Tongue (tissue), 2 donors: ENCODE measurements around the gene TMEM232. TPM values are rescaled to one million over a fixed set of nuclear protein-coding genes. Genes with fewer than 3 reads are reported as not detected.

Experiments used
- DNase-seq: peaks from one replicate; pipeline ENCODE4 v3.0.0-alpha.2; 2015
- total RNA-seq: library from RNA; depleted of rRNA; stranded (reverse); fragments of >200 nt; gene quantifications from one replicate; pipeline ENCODE4 v1.2.3, GENCODE V29; 2014

Gene TMEM232
- total RNA-seq, 1 donor from 2014 or later = 3.8 TPM

DNA sequence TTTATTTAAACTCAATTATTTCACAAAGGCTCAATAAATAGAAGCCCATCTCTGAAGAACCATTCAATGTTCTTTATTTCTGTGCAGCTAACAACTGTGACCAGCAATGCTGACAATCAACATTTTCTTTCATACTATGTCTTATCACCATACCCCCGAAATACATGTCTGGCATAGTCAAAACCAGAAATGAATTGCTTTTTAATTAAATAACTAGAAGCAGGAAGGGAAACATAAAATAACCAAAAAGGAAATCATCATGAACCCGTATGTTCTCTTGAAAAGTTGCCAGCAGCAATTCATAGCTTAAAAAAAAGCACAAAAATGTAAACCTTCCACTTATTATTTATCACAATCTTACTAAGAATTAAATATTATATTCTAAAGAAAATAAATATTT is 212.4 kb downstream of the TMEM232 start:
- no peak for DNase-seq

DNA sequence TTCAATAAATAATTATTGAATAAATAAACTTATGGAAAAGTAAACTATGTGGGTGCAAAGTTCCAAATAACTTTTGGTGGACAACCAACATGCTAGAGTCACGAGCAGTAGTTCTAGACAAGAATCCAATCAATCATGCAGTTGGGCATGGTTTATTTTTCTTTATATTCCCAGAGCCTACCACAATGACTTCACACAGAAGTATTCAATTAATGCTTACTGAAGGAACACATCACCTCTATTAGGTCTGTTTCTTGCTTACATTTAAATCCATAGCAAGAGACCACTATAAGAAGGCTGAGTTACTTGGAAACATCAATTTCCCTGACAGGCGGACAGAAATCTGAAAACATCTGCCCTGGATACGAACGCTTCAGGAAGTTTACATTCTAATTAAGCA is 214.2 kb downstream of the TMEM232 start:
- no peak for DNase-seq

DNA sequence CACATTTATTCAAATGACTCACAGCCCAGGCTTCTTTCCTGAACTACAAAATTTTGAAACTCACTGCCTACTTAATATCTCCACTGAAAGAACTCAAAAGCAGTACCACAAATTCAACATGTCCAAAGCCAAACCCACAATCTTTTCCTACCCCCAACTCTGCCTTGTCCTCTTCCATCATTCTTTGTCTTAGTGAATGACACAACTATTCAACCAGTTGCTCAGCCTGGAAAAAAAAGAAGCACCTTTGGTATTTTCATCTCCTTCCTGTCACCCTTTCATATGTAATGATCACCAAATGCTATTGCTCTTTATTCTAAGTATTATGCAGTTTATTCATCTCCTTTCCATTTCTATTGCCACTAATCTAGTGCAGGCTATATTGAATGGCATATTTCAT is 216.3 kb downstream of the TMEM232 start:
- DNase-seq = no peak

DNA sequence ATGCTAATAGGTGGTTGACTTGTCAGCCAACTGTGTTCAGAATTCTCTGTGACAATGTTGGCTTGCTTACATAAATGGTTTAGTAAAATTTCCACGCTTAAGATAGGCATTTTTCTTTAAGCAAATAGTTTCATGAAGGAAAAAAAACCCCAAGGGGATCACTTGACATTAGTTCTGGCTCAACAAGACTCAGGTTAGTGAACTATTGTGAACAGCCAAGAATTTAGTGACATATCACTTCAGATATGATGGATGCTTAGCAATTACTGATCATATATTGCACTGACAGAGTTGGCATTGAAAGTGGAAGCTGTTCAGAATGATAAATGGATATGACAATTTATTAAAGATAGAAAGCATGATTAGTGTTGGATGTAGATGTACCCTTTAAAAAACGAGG is 218.5 kb downstream of the TMEM232 start:
- no peak for DNase-seq

DNA sequence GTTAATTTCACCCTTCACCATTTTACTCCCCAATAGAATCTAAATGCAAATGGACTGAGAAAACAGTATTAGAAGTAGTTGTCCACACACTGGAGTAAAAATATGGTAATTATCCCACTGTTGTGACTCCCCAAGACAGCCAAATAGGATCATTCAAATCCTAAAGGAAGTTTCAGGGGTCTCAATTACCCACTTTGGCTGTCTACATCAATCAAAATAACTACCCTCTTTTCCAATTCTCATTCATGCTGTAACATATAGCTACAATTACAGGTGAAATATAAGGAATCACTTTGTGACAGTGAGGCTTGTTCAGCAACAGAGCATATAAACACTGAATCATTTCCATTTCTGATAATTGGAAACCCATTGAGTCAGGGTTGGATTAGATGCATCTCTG is 220.1 kb downstream of the TMEM232 start:
- DNase-seq = no peak

DNA sequence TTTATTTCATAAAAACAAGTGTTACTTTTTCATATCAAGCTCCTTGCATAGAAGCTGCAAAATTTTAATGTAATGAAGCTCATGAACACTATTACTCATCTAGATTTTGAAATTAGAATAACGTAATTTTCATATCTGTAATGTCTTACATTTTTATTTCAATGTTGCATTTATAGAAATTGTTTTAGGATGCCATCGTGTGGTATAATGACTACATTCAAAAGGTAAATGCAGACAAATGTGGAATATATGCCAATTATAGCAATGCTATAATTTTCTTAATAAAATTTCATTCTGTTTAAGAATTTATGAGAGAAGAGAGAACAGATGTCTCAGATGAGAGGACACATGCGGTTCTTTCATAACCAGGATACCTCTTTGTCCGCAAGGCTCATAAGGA is 230.2 kb downstream of the TMEM232 start:
- peak; percentile 3 for DNase-seq

DNA sequence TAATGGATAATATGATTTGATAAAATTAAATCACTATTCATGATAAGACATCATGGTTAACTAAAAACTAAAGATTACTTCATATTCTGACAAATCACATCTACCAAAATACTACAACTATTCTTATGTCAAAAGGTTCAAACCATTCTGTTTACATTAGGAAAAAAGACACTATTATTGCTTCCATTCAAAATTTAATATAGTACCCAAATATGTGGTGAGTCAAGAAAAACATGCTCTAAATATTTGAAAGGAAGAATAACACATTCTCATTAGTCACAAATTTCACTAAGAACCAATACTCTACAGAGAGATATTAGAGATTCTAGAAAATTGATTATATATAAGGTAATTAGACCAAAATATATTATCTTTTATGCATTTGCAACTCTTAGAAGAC is 234.0 kb downstream of the TMEM232 start:
- no peak for DNase-seq

DNA sequence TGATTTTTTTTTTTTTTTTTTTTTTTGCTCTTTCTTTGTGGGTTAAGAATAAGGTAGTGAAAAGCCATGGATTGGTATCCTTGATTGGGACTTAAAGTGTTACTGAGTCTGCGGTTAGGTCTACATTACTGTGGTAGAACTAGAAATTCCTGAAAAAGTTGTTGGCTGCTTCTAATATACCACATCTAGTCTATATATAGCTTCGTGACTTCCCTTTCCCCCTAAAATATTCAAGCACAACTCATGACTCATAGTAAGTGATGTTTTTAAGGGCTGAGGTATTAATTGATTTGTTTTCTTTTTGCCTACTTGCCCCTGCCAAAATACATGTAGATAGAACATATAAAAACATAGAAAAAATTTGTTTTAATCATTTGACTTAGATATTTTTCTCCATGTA is 247.6 kb downstream of the TMEM232 start:
- DNase-seq = peak; percentile 6

DNA sequence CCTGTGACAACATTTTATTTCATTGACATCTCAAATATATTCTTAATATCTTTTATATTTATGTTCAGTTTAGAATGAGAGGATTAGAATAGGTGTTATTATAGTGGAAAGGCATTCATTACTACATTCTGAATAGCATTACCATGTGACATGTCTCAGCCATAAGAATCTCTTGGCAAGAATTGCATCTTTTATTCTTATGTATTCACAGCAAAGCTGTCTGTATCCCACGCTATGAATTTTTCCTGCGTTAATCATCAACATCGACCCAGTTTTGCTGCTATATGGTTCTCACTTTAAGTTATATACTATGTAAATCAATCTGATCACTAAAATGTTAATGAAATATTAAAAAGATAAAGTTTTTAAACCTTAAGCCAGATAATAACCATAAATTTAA is 248.6 kb downstream of the TMEM232 start:
- DNase-seq = no peak

DNA sequence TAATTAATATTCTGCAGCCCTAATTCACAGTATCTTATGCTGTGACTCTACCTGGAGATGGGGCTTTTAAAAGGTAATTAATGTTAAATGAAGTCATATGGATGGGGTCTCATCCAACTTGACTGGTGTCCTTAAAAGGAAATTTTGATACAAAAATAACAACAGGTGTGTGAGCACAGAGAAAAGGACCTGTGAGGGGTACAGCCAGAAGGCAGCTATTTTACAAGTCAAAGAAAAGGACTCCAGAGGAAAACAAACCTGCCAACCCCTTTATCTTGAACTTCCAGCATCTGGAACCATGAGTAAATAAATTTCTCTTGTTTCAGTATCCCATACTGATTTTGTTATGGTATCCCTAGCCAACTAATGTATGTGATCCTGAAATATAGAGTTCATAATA is 250.3 kb downstream of the TMEM232 start:
- no peak for DNase-seq

DNA sequence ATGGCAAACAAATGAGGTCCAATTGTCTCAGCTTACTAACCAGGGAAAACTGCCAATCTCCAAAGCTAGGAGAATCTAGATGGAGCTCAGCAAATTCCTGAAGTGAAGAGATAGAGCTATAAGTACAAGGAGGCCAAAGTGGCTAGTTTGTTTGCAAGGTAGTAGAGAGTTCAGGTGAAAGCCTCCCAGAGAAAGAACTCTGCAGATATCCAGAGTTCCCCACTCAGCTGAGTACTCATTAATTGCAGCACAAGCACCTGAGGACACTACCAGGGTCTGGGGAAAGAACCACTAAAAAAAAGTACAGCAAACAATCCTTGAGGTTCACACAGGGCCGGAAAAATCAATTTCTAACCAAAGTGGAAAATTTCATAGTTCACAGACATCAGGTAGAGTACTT is 250.9 kb downstream of the TMEM232 start:
- DNase-seq = no peak

DNA sequence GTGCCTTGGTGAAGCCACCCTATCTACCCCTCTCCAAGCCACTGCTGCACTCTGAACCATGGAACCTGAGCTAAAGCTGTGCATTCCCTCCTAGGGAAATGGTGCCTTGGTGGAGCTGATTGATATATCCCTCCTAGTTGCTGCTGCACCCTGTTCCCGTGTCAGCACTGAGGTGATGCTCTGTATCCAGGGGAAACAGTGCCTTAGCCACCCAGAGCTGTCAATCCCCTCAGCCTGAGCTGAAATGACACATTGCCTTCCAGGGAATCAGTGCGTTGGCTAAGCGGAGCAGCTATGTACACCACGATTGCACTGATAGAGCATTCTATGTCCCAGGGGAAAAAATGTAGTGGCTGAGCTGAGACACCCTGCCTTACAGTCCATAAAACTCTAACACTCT is 257.0 kb downstream of the TMEM232 start:
- no peak for DNase-seq

DNA sequence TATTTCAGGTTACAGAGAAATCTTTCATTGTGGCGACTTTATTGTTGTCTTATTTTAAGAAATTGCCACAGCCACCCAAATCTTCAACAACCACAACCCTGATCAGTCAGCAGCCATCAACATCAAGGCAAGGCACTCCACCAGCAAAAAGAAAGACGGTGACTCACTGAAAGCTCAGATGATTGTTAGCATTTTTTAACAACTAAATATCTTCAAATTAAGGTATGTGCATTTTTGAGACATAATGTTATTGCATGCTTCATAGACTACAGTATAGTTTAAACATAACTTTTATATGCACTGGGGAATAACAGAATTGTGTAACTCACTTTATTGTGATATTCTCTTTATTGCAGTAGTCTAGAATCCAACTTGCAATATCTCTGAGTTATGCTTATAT is 263.4 kb downstream of the TMEM232 start:
- DNase-seq = no peak

DNA sequence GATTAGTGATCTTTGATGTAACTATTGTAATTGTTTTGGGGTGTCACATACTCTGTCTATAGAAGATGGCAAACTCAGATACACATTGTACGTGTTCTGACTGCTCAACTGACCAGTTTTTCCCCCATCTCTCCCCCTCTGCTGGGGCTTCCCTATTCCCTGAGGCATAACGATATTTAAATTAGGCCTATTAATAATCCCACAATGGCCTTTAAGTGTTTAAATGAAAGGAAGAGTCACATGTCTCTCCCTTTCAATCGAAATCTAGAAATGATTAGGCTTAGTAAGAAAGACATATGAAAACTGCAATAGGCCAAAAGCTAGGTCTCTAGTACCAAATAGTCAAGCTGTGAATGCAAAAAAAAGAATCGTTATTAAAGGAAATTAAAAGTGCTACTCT is 265.6 kb downstream of the TMEM232 start:
- DNase-seq = no peak

DNA sequence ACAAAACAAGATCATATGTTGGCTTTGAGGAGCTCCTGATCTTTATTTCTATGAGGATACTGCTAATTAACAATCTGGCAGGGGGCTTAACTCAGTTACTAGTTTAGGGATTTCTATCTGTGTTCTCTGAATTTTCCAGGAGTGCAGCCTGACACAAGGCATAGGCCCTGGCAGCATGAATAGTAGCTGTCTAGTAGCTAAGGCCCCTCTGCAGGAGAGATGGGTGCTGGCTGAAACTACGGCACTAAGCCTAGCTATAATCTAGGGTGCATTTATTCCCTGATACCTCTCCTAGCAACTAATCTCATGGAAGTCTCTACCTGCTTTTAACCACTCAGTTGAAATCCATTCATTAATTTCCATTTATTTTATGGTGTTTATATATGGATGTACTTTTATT is 268.2 kb downstream of the TMEM232 start:
- DNase-seq = no peak

DNA sequence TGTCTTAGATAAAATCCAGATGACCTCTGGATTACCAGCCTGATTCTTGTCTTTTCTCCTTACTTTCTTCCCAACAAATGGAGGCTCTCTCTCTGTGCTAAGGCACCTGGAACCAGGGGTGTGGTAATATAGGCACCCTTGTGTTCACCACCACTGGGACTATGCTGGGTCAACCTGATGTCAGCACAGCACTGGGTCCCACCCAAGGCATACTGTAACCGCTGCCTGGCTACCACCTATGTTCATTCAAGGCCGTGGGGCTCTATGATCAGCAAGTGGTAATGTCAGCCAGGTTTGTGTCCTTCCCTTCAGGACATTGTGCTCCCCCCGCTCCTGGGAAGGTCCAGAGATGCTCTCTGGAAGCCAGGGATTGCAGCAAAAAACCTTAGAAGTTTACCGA is 283.6 kb downstream of the TMEM232 start:
- DNase-seq = no peak

DNA sequence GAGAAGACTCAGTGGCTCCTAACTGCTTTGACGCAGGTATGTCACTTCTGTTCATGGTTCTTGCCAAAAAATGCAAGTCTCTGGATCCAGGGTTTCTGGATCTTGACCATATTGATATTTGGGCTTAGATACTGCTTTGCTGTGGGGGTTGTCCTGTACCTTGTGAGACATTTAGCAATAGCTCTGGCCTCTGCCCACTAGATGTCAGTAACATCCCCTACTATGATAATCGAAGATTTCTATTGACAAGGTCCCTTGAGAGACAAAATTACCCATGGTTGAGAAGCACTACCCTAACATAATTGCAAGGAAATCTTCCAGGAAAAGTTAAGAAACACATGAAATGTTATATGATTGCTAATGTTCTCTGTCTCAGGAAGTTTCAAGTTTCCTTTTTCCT is 285.4 kb downstream of the TMEM232 start:
- DNase-seq = peak; percentile 6

DNA sequence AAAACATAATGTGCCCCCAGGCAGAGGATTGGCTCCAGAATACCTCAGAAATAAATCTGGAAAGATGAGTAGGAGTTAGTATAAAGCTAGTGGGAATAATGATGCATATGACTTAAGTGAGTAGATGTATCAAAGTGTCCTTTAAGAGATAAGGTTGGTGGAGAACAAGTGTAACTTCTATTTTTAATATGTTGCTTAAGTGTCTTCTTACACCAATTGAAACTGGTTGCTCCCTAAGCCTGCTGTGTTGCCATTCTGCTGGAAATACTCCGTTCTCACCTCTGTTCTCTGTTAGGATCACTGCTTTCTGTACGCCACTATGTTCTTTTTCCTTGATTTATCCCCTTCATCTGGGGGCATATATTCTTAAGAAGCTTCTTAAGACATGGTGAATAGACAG is 286.4 kb downstream of the TMEM232 start:
- no peak for DNase-seq

DNA sequence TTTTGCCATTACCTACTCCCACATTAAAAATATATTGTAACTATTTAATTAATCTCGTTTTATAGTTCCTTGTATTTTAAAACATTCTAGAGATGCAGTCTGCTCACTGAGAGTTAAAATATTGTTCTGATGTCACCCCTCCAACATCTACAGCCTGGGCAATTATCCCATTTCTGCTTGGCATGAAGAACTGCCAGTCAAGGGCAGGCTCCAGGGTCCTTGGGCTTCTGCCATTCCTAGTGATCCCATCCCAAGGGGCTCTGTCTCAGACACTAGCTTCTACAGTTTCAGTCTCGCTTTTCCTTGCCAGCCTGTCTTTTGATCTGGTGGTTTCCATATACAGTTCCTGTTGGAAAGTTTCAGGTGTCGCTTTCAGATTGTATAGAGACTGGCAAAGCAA is 287.2 kb downstream of the TMEM232 start:
- peak; percentile 45 for DNase-seq

DNA sequence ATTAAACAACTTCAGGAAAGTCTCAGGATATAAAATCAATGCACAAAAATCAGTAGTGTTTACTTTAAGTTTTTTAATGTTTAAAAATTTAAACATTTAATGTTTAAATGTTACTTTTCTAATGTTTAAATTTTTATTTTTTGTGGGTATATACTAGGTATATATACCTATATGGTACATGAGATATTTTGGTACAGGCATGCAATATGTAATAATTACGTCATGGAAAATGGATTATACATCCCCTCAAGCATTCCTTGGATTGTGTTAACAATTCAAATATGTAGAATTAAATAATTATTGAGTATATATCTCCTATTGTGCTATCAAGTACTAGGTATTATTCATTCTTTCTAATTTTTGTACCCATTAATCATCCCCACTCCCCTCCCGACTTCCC is 291.3 kb downstream of the TMEM232 start:
- DNase-seq = no peak

DNA sequence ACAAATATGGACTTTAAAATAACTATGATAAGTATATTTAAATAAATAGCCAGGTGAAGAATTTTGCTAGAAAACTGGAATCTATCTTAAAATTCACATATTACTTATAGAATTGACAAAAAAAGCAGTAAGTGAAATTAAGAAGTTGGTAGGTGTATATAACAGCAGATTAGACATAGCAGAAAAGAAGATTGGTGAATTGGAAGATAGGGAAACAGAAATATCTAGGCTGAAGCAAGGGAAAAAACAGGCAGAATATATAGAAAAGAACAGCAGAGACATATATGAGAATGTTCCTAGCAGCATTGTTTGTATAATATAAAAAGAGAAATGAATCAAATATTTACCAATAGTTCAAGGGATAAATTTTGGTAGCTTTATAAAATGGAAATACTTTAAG is 294.9 kb downstream of the TMEM232 start:
- DNase-seq = no peak

DNA sequence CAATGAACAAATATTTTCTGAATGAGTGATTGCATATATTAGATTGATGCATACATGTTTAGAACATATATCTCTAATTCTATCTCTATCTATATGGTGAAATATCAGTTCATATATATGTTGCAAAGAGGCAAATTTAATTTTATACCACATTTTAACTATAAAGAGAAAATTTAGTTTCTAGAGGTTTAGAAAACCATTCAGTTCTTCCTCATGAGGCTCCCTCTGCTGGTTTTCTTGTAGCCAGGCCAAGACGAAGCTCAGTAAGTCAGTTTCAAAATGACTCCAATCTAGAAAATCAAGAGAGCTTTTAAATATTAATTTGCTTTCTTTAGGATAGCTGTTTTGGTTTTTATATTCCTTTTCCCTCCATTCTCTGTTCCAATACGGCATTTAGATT is 312.1 kb downstream of the TMEM232 start:
- DNase-seq = peak; percentile 22

DNA sequence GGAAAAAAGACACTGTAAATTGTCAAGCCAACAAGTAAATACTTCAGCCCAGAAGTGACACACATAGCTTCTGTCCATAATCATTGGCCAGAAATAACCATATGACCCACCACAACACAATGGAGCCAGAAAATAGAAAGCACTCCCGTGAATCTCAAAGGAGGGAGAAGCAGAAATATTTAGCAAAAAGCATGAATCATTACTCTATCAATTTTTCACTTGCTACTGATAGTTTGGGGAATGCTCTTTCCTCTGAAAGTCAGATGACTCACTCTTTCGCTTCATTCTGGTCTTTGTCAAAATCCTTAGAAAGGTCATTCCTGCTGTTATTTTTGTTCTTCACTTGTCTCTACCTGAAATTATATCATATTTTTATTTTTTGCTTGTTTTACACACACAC is 312.6 kb downstream of the TMEM232 start:
- no peak for DNase-seq

DNA sequence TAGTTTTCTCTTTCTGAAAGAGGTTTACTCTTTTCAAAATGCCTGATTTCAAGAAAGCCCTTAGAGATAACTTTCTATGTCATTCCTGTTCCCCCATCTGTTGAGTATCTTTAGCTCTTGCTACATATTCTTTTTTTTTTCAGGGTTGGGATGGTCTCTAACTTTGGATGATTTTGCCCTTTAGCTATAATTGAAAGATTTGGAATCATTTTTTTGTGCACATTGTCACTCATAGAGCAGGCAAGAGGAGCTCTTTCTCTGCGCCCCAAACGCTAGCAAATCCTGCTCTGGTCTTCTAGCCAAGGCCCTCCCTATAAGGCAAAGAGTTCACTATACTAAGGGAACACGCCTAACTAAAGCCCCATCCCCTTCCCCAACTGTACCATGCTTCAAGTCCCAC is 316.9 kb downstream of the TMEM232 start:
- DNase-seq = no peak

DNA sequence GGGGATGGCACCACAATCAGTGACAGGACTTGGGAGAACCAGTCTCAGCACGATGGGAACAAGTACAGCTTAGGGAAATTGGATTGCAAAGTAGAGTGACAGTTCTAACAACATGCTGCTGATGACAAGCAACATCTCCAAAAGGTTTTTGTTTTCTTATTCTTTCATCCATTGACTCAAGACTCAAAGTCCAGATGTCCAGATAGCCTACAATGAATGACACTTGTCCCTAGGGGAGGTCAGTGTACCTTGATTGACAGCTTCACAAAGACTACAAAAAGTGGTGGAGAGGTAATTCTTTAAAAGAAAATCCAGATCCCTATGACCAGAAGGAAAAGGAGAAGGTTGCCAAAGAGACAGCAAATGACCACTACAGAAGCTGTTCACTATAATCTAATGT is 323.9 kb downstream of the TMEM232 start:
- no peak for DNase-seq

DNA sequence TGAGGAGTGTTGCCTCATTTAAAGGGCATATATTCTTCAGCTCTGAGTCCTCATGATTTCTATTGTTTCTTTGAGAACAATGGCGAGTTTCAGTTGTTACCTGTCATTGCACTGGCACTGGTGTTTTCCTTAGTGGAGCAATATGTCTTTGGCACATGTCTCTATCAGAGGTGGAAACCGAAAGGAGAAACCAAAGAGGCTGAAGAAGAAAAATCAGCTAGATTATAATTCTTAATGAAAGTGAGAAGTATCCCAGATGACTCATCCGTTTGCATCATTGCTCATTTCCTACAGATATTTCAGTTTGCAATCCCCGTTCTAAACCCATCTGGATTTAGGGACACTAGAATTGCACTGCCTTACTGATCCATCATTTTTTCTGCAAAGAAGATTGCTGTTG is 324.6 kb downstream of the TMEM232 start:
- no peak for DNase-seq
